Body of pancreas (tissue), 4 donors: ENCODE measurements around the gene PNPT1. TPM values are rescaled to one million over a fixed set of nuclear protein-coding genes. Genes with fewer than 3 reads are reported as not detected.
A peak's percentile ranks its signal among the peaks of the same experiment; 100 is the strongest.

ENCODE experiments used
- ATAC-seq: fragments of 150-250 bp; one replicate; pipeline ENCODE4 v1.9.1; 2016
- DNase-seq, 4 donors: peaks; one replicate each; pipeline ENCODE4 v3.0.0-alpha.2; 2019
- H3K27ac ChIP-seq, 4 donors: fragments of 200-600 bp; sonication (generic); 1 replicate in 3 of 4; 2 replicates in 1 of 4; pipeline versions ENCODE4 v1.5.1 to v1.6.1; 2016 to 2019; ENCODE audit warnings: mild to moderate bottlenecking in 1 of 4, mixed read lengths in 1 of 4, moderate library complexity in 1 of 4
- H3K27me3 ChIP-seq, 2 donors: fragments of 200-600 bp; sonication (generic); one replicate each; pipeline ENCODE4 v1.6.0; 2016; ENCODE audit warnings: mild to moderate bottlenecking in 1 of 2
- H3K36me3 ChIP-seq, 2 donors: fragments of 200-600 bp; sonication (generic); replicated peaks in 1 of 2; 2 replicates each; pipeline ENCODE4 v1.5.1; 2016; ENCODE audit warnings: low read depth in 2 of 2; ENCODE audit not compliant: insufficient read depth in 1 of 2
- H3K4me1 ChIP-seq: fragments of 200-600 bp; sonication (generic); one replicate; pipeline ENCODE4 v1.6.0; 2016
- H3K4me3 ChIP-seq, 2 donors: fragments of 200-600 bp; sonication (generic); 1 replicate in 1 of 2; 2 replicates in 1 of 2; pipeline ENCODE4 v1.5.1; 2016 to 2019
- H3K9me3 ChIP-seq, 3 donors: fragments of 200-600 bp; sonication (generic); 1 replicate in 2 of 3; 2 replicates in 1 of 3; pipeline ENCODE4 v1.5.1; 2016
- CTCF ChIP-seq, 7 experiments: fragments of 450-650 bp in 4 of 7; fragments of 200-600 bp in 3 of 7; sonication (generic) in 3 of 7; IDR thresholded peaks; one replicate each; pipeline ENCODE4 v1.5.1; 2016 to 2019; ENCODE audit warnings: antibody characterized with exemption in 7 of 7
- POLR2A ChIP-seq, 3 donors: fragments of 450-650 bp; IDR thresholded peaks; one replicate each; pipeline ENCODE4 v1.6.1; 2016; ENCODE audit warnings: antibody characterized with exemption in 3 of 3, mild to moderate bottlenecking in 2 of 3
- WGBS, 2 donors: methylation state at CpG; one replicate each; pipeline ENCODE4 v1.1.5; 2017; 5-methylcytosine and 5-hydroxymethylcytosine counted together
- intact Hi-C: fragments of 100-400 bp; cut with DNase I; formaldehyde crosslinking; loops from one replicate; pipeline ENCODE4 v1.15.1; 2023
- total RNA-seq, 2 donors: library from RNA; depleted of rRNA; stranded (reverse); fragments of >200 nt; gene quantifications; one replicate each; pipeline ENCODE4 v1.1.0, GENCODE V29; 2016

Gene PNPT1
- total RNA-seq, 2 donors from 2014 or later = 5.6 to 10.1 TPM

GRCh38 chr2:55609938-55610578 lies 83.6 kb downstream of the PNPT1 start:
- DNase-seq (peak in 1 of 4 donors; percentile 22), ATAC-seq (peak; percentile 80)
- no peak for TF ChIP-seq POLR2A (IDR thresholded peaks at IDR 0.05)
- TF ChIP-seq CTCF (IDR thresholded peaks at IDR 0.05) = no peak
- peaks cover 55% of the 10 kb centered on the region for H3K4me1 ChIP-seq
- peak overlapping the region; percentile 60 to 89 (median 79) for H3K27ac ChIP-seq
- intact Hi-C loops = no loop called here
- H3K36me3 ChIP-seq = peaks cover 0 to 5% of the 10 kb centered on the region in 2 donors
- H3K9me3 ChIP-seq = no peaks in the 10 kb centered on the region
- H3K27me3 ChIP-seq = no peaks in the 10 kb centered on the region
- H3K4me3 ChIP-seq = no peak overlapping the region
- 14 to 20% methylated on average over 1 of the region's 1 CpG for whole genome bisulfite sequencing, 2 donors

- Histone ChIP-seq H3K27ac (peak overlapping the region; percentile 70 to 89 (median 79)), H3K27me3 (no peaks in the 10 kb centered on the region), H3K4me1 (peaks cover 62% of the 10 kb centered on the region), H3K9me3 (no peaks in the 10 kb centered on the region), H3K4me3 (no peak overlapping the region), H3K36me3 (peaks cover 0 to 5% of the 10 kb centered on the region in 2 donors)
- WGBS, 2 donors = 23 to 30% methylated on average over 8 of the region's 8 CpGs
- ATAC-seq = peak; percentile 37
- TF ChIP-seq POLR2A (IDR thresholded peaks at IDR 0.05) = no peak
- TF ChIP-seq CTCF (IDR thresholded peaks at IDR 0.05) = no peak
- DNase-seq = peak in 1 of 4 donors; percentile 39
- intact Hi-C loops = no loop called here
Observed at GRCh38 chr2:55609193-55609794, 84.3 kb downstream of the PNPT1 start.

- Histone ChIP-seq H3K36me3 (peaks cover 0 to 5% of the 10 kb centered on the region in 2 donors), H3K4me3 (no peak overlapping the region), H3K27ac (peak overlapping the region in 2 of 4 donors; percentile 13 to 73), H3K27me3 (no peaks in the 10 kb centered on the region), H3K9me3 (no peaks in the 10 kb centered on the region), H3K4me1 (peaks cover 76% of the 10 kb centered on the region)
- ATAC-seq = no peak
- TF ChIP-seq POLR2A (IDR thresholded peaks at IDR 0.05) (no peak), CTCF (IDR thresholded peaks at IDR 0.05) (no peak)
- 73 to 75% methylated on average over 3 of the region's 3 CpGs for WGBS, 2 donors
- DNase-seq = no peak
- intact Hi-C loops = no loop called here
Observed at GRCh38 chr2:55607717-55608116, 85.9 kb downstream of the PNPT1 start.

GRCh38 chr2:55604027-55604565 lies 89.5 kb downstream of the PNPT1 start:
- H3K4me3 ChIP-seq = no peak overlapping the region
- peaks cover 60% of the 10 kb centered on the region for H3K4me1 ChIP-seq
- peak overlapping the region in 2 of 4 donors; percentile 7 to 52 for H3K27ac ChIP-seq

More at GRCh38 chr2:55604027-55604565, 89.5 kb downstream of the PNPT1 start:
- Histone ChIP-seq H3K27me3 (no peaks in the 10 kb centered on the region), H3K9me3 (no peaks in the 10 kb centered on the region), H3K36me3 (no peaks in the 10 kb centered on the region)
- intact Hi-C loops = no loop called here
- 31% methylated on average over 1 of the region's 1 CpG for WGBS, 2 donors
- ATAC-seq (no peak), DNase-seq (no peak)
- no peak for TF ChIP-seq POLR2A (IDR thresholded peaks at IDR 0.05)
- no peak for TF ChIP-seq CTCF (IDR thresholded peaks at IDR 0.05)
